ENCODE results near the gene PNMA1. TPM values are rescaled to one million over a fixed set of nuclear protein-coding genes. Genes with fewer than 3 reads are reported as not detected.

PNMA1 gene
- total and polyA plus RNA-seq, 2 of the 13 experiments (the other 11 are each of a cell fraction or from before 2014, with no cell fraction given): 7.0 to 8.3 TPM

- TF ChIP-seq MXD1 (CRISPR knock-in tag; IDR thresholded peaks at IDR 0.05) (no peak), GMEB1 (CRISPR knock-in tag; IDR thresholded peaks at IDR 0.05; ENCODE audit: borderline replicate concordance) (peak; percentile 82), HNF1B (CRISPR knock-in tag; IDR thresholded peaks at IDR 0.05) (0 out of 2 replicates have a peak, but pooled peaks have one; percentile 31), ATF4 (CRISPR knock-in tag; IDR thresholded peaks at IDR 0.05) (peak in 1 of 2 experiments; percentile 89; a peak in 2 of 4 replicates), MEIS1 (CRISPR knock-in tag; IDR thresholded peaks at IDR 0.05; ENCODE audit: borderline replicate concordance) (peak; percentile 91; the same call in 1 of the 2 replicates), POLR2G (IDR thresholded peaks at IDR 0.05; ENCODE audit: low read depth, low read length) (peak; percentile 76), ARID4A (CRISPR knock-in tag; IDR thresholded peaks at IDR 0.05; ENCODE audit: borderline replicate concordance) (peak; percentile 91), BHLHE40 (IDR thresholded peaks at IDR 0.05; ENCODE audit: low read length) (peak; percentile 64), ZNF761 (CRISPR knock-in tag; conservative IDR thresholded peaks at IDR 0.05) (peak; percentile 91), NCOR1 (IDR thresholded peaks at IDR 0.05; ENCODE audit: borderline replicate concordance, low read length) (peak; percentile 83; the same call in 1 of the 2 replicates), ESRRA (CRISPR knock-in tag; IDR thresholded peaks at IDR 0.05; ENCODE audit: low read depth) (peak; percentile 51; the same call in 1 of the 2 replicates), ZNF501 (CRISPR knock-in tag; IDR thresholded peaks at IDR 0.05) (0 out of 2 replicates have a peak, but pooled peaks have one; percentile 42), ZNF747 (CRISPR knock-in tag; IDR thresholded peaks at IDR 0.05; ENCODE audit: borderline replicate concordance) (peak; percentile 90), NCOA2 (CRISPR knock-in tag; IDR thresholded peaks at IDR 0.05) (peak; percentile 55), ZNF337 (CRISPR knock-in tag; IDR thresholded peaks at IDR 0.05; ENCODE audit: borderline replicate concordance, low read depth) (peak; percentile 59; the same call in 1 of the 2 replicates), SALL2 (CRISPR knock-in tag; IDR thresholded peaks at IDR 0.05) (peak; percentile 72)
These were observed 45.8 kb upstream of the PNMA1 start (continued) for GRCh38 chr14:73759714-73760597.

All from HepG2 (cell line).